Lower leg skin (tissue), 4 donors: ENCODE data around the gene NEURL4. TPM values are rescaled to one million over a fixed set of nuclear protein-coding genes. Genes with fewer than 3 reads are reported as not detected.

Experiments
- DNase-seq, 2 donors: peaks; one replicate each; pipeline ENCODE4 v3.0.0-alpha.2; 2019; ENCODE audit warnings: low spot score in 2 of 2
- H3K4me3 ChIP-seq: fragments of 200-600 bp; sonication (generic); 2 replicates; pipeline ENCODE4 v1.5.1; 2017; ENCODE audit warnings: mild to moderate bottlenecking, low read depth; ENCODE audit not compliant: poor library complexity, severe bottlenecking
- CTCF ChIP-seq, 3 donors: fragments of 450-650 bp; IDR thresholded peaks; one replicate each; pipeline ENCODE4 v1.5.1; 2016; ENCODE audit warnings: antibody characterized with exemption in 3 of 3, mild to moderate bottlenecking in 3 of 3, moderate library complexity in 2 of 3
- POLR2A ChIP-seq, 2 donors: fragments of 450-650 bp; IDR thresholded peaks; one replicate each; pipeline ENCODE4 v1.6.1; 2016 to 2017; ENCODE audit warnings: antibody characterized with exemption in 2 of 2, mild to moderate bottlenecking in 1 of 2, moderate library complexity in 1 of 2
- WGBS, 2 donors: methylation state at CpG; one replicate each; pipeline ENCODE4 v1.1.5; 2018; 5-methylcytosine and 5-hydroxymethylcytosine counted together
- intact Hi-C: fragments of 100-400 bp; cut with DNase I; formaldehyde crosslinking; loops from one replicate; pipeline ENCODE4 v1.15.0; 2023; ENCODE audit warnings: low total_unique reads
- total RNA-seq, 4 donors: library from RNA; depleted of rRNA; stranded (reverse); fragments of >200 nt; gene quantifications; one replicate each; pipeline ENCODE4 v1.1.0, GENCODE V29; 2016

The NEURL4 gene
- total RNA-seq, 4 donors from 2014 or later = 13.3 to 44.8 (median 22.3) TPM

GRCh38 chr17:7323731-7324437, 5.3 kb downstream of the NEURL4 start:
- intact Hi-C loops = no loop called here
- H3K4me3 ChIP-seq = no peak overlapping the region
- DNase-seq = peak in 1 of 2 donors; percentile 42
- WGBS, 2 donors = 58 to 59% methylated on average over 30 to 39 of the region's 39 CpGs
- TF ChIP-seq POLR2A (IDR thresholded peaks at IDR 0.05) (no peak), CTCF (IDR thresholded peaks at IDR 0.05) (peak in 1 of 3 donors; percentile 56)

GRCh38 chr17:7322520-7323194, 6.5 kb downstream of the NEURL4 start:
- DNase-seq = no peak
- no peak overlapping the region for H3K4me3 ChIP-seq
- intact Hi-C loops = no loop called here
- TF ChIP-seq POLR2A (IDR thresholded peaks at IDR 0.05) = no peak
- TF ChIP-seq CTCF (IDR thresholded peaks at IDR 0.05) = no peak
- WGBS, 2 donors = 76 to 83% methylated on average over 20 to 21 of the region's 22 CpGs

GRCh38 chr17:7321466-7321865, 7.7 kb downstream of the NEURL4 start:
- WGBS, 2 donors = 91 to 94% methylated on average over 15 of the region's 15 CpGs

GRCh38 chr17:7318121-7318860, 10.8 kb downstream of the NEURL4 start:
- WGBS, 2 donors = 89 to 95% methylated on average over 13 of the region's 13 CpGs
- DNase-seq = no peak
- intact Hi-C loops = no loop called here
- no peak for TF ChIP-seq CTCF (IDR thresholded peaks at IDR 0.05)
- no peak for TF ChIP-seq POLR2A (IDR thresholded peaks at IDR 0.05)
- no peak overlapping the region for H3K4me3 ChIP-seq

More at GRCh38 chr17:7321466-7321865, 7.7 kb downstream of the NEURL4 start:
- DNase-seq = no peak
- intact Hi-C loops = no loop called here
- no peak for TF ChIP-seq POLR2A (IDR thresholded peaks at IDR 0.05)
- TF ChIP-seq CTCF (IDR thresholded peaks at IDR 0.05) = no peak
- H3K4me3 ChIP-seq = no peak overlapping the region

GRCh38 chr17:7317161-7317803, 11.9 kb downstream of the NEURL4 start:
- 85% methylated on average over 16 of the region's 16 CpGs for WGBS, 2 donors
- TF ChIP-seq POLR2A (IDR thresholded peaks at IDR 0.05) (no peak), CTCF (IDR thresholded peaks at IDR 0.05) (no peak)
- no peak for DNase-seq
- H3K4me3 ChIP-seq = no peak overlapping the region
- intact Hi-C loops = no loop called here
